Endometrium (tissue), 2 donors: Measurements from ENCODE around the gene CCDC197.

ENCODE experiments used
- FAIRE-seq: peaks from 2 replicates; lab custom pipeline; 2012; peaks lifted over from hg19 to GRCh38; lab: Jason Lieb, UNC
- donor health status: control.
- donor health status: control.

Gene CCDC197

DNA sequence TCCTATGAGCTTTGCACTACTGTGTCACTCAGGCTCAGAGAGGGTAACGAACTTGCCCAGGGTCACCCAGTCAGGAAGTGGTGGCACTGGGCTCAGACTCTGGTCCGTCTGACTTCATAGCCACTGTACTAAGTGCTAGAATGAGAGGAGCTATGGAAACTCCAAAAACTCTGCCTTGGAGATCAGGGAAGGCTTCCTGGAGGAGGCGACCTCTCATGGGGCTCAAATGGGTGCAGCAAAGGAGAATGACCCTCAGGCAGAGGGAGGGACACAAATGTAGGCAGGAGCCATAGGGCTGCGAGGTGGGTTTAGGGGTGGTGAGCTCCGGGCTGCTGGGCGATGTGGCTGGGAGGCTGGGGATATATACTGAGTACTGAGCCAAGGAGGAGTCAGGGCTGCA, 3.2 kb downstream of the CCDC197 start:
- FAIRE-seq: no peak

DNA sequence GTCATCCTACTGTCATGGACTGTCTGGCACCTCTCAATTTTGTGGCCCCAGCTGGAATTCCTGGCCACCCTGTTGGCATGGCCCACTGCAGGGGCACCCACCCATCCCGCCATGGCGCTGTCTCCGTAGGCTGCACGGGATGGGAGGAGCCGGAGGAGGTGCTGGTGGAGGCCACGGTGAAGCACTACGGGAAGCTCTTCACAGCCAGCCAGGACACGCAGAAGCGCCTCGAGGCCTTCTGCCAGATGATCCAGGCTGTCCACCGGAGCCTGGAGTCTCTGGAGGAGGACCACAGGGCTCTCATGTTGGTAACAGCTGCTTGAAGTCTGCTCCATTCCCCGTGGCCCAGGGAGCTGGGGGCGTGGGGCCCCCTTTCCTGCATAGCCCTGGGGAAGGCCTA, 3.9 kb downstream of the CCDC197 start:
- FAIRE-seq: no peak

DNA sequence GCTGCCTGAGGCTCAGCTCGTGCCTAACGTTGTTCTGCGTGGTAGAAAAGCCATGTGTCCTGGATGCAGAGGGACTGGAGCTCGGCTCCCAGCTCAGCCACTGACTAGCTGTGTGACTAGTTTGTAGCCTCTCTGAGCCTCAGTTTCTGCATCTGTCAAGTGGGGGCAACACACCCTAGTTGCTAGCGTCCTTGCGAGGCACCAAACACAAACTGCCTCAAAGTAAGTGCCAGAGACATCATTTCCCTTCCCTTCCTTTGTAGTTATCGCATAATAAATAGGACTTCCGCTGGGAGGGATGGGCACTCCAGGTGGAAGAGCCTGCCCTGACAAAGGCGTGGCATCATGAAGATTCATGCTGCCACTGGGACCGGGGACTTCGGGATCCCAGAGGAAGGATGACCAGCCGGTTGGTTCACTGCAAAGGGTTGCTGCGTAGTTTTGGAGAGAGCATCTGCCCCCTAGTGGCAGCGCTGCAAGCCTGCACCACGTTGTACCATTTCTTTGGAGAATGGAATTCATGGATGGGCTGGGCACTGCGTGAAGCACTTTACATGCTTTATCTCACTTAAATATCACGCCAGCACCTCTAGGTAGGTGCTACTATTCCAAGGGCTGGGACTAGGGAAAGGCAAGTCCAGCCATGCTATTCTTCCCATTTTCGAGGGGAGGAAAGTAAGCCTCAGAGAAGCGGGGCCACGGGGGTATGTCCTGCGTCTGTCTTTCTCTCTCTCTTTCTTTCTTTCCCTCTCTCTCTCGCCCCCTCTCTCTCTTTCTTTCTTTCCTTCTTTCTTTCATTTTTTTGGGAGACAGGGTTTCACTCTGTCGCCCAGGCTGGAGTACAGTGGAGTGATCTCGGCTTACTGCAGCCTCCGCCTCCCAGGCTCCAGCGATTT, 4.6 kb downstream of the CCDC197 start:
- no peak for FAIRE-seq

DNA sequence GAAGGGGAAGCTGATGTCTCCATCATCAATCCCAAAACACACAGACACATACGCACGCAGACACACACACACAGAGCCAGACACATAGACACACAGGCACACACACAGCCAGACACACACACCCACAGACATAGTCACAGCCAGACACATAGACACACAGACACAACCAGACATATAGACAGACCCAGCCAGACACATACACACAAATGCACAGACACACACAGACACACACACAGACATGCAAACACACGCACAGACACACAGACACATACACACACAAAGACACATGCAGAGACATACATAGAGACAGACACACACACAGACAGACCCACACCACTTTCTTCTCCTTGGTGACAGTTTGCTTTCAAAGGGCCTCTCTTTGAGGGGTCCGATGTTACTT, 6.3 kb downstream of the CCDC197 start:
- no peak for FAIRE-seq

DNA sequence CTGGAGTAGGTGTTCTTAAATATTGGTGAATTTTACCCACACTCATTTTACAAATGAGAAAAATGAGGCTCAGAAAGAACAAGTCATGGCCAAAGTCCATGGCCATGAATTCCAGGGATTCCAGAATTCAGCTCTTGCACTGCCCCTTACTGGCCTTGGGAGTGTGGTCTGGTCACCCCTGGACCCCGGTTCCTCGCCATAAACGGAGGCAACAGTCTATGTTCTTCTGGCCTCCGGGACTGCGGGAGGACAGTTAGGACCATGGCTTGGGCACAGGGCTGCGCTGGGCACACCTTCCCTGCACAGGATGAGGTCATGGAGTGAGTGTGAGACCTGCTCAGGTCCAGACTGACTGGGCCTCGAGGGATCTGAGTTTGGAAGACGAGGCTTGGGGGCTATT, 6.9 kb downstream of the CCDC197 start:
- FAIRE-seq: no peak

DNA sequence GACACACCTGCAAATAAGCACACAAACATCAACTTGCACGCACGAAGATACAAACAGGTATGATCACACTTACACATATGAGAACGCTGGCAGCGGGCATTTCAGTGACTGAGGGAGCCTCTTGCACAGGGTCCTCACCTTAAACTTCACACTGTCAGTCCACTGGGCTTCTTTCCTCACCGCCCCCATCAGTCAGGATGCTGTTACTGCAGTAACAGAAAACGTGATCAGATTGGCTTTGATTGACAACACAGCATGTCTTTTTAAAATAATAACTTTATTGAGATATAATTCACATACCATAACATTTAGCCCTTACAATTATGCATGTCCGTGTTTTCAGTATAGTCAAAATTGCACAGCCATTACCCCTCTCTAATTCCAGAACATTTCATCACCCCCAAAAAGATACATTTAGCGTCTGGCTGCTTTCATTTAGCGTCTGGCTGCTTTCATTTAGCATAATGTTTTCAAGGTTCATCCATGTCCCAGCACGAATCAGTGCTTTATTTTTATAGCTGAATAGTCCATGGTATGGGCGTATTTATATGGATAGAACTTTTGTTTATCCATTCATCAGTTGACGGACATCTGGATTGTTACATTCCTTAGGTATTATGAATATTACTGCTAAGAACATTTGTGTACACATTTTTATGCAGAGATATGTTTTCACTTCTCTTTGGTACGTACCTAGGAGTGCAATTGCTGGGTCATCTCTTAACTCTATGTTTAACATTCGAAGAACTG, 8.4 kb downstream of the CCDC197 start:
- FAIRE-seq: no peak

DNA sequence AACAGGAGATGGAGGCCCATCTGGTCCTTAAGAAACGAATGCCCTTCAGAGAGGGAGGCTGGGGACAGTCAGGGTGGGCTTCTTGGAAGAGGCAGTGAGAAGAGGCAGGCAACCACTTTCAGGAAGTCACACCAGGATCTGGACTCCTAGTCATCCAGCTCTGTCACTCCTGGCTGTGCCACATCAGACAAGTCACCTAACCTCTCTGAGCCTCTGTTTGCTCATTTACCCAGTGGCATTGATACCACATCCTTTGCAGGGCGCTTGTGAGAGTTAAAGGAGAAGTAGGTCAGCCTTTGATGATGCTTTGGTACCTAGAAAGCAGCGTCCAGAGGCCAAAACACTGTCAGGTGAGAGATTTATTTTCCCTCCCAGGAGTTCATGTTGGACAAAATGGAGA, 11.1 kb downstream of the CCDC197 start:
- FAIRE-seq: no peak

DNA sequence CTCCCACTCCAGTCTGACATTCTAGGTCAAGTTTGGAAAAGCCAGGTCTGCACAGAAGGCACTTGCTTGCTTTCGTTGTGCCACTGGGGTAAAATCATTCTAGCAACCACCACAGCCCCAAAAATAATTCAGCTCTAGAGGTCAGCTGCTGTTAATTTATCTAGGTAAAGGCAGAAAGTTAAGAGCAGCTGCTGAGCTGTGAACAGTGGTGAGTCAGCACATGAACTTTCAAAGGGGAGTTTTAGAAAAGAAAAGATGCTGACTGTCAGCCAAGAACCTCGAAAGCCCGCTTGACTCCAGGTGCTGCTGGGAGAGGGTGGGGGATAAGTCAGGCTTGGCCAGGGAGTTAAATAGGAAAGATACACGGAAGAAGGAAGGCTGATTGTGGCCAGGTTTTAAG, 12.7 kb downstream of the CCDC197 start:
- FAIRE-seq: no peak

DNA sequence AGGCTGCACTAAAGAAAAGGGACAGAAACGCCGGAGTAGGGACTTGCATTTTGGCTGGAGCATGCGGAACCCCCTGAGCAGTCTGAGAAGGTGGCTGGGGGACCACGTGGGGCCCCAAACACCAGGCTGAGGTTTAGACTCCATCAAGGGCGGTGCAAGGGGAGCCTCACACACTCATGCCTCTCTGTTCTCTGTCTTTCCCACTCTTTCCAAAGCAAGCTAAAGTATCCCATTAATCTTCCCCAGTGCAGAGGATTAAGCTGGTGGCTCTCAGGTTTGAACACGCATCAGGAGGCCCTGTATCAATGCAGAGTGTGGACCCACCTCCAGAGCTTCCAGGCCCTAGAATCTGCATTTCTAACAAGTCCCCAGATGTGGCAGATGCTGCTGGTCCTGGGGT, 13.5 kb downstream of the CCDC197 start:
- no peak for FAIRE-seq

DNA sequence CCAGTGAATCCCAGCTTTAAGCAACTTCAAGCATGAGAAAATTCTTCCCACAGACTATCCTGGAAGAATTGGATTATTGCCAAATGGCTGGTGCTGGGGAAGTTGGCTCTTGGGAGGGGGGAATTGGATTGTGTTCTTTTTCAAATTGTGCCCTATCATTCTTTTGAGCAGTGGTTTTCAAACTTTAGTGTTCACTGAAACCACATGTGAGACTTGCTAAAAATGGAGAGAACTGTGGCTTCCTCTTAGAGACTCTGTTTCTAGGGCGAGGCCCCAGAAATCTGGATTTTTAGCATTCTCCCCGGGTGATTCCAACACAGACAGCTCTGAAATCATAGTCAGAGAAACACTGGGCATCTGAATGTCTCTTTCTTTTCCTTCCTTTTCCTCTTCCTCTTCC, 14.7 kb downstream of the CCDC197 start:
- FAIRE-seq: no peak

DNA sequence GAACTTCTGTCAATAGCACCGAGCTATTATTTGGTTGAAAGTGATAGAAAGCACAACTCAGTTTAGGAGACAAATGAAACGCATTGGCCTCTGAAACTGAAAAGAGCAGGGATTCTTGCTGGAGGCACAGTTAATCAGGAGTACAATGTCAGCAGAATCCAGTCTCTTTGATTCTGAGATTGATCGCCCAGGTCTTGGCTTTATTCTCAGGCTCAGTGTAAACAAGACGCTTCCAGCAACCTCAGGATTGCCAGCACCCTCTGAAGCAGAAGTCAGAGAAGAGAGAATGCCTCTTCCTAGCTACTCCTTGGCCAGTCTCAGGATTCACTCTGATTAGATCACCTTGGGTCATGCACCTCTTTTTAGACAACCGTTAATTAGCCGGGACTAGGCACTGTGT, 17.3 kb downstream of the CCDC197 start:
- FAIRE-seq: no peak

DNA sequence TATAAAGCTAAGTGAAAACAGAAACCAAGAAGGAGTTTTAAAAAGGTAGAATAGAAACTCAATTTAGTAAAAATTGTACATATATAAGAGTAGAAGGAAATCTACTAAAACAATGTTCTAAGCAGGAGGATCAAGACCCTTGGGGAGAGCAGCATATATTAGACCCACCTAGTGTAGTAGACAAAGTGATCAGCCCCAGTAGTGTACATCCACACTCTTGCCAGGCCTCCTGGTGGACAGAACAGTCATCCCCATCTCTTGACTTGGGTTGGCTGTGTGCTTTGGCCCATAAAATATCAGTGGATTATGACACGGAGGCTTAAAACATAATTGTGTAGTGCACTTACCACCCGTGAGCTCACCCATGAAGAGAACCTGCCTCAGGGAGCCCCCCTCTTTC, 18.1 kb downstream of the CCDC197 start:
- no peak for FAIRE-seq

DNA sequence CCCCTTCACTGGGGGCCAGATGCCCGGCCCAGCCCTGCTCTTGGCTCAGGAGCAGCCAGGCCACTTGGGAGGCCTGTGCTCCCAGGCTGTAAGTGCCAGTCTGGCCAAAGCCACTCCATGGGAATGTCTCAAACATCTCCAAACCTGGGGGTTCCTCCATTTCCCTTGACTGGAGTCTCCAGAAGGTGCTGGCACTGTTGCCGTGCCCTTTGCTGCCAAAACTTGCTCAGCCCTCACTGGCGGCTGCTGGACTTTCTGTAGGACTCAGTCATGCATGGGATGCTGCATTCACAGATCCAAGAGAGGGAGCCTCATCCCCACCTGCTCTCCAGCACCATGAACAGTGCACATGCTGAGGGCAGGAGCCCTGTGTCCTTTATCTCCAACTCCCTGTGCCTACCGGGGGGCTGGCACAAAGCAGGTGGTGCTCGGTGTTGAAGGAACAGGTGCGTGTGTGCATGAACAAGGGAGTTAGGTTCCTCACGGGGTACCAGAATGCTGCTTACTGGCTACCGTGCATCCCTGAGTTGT, 19.4 kb downstream of the CCDC197 start:
- FAIRE-seq: no peak

DNA sequence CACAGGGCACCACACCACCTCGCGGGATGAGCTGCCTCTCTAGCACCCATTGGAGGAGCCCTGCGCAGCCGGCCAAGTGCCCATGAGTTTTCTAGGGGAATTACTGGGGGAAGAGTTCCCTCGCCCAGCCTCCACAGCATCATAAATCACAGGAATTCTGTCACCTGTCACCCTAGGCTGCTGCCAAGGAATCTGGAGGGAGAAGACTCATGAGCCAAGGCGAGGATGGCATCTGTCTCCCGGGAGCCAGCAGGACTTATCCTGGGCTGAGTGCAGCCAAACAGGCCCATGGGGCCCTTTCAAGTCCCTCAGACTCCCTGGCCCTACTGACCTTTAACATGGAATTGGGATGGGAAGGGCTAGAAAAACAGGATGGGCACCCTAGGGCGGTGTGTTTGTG, 21.2 kb downstream of the CCDC197 start:
- FAIRE-seq: no peak

DNA sequence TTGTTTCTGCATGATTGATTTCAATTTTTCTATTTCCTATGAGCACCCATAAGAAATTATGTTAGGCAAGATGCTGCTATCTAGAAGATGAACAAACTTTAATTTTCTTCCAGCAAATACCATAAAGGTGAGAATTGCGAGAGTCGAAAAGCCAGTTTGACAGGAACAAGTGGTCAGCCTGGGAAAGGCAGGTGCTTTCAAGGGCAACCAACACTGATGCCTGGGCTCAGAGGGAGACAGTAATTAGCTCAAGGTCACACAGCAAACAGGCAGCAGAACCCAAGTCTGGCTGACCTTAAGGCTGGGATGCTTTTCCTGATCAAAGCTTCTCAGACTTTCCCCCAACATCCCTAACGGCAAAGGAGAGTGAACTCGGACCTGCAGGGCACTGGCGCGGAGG, 22.2 kb downstream of the CCDC197 start:
- no peak for FAIRE-seq

DNA sequence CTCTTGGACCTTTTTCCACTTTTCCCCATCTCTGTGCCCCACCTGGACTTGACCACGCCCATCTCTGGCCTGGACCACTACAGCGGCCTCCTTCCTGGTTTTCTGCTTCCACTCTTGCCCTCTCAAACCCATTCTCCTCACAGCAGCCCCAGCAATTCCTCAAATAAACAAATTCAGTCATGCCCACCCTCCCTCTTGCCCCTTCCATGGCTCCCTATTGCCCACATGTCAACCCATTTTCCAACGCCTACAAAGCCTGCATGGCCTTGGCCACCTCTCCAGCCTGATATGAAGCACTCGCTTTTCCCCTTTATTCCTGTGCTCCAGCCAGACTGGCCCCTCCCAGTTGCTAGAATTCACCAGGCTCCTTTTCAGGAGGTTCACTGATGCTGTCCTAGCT, 23.2 kb downstream of the CCDC197 start:
- no peak for FAIRE-seq

DNA sequence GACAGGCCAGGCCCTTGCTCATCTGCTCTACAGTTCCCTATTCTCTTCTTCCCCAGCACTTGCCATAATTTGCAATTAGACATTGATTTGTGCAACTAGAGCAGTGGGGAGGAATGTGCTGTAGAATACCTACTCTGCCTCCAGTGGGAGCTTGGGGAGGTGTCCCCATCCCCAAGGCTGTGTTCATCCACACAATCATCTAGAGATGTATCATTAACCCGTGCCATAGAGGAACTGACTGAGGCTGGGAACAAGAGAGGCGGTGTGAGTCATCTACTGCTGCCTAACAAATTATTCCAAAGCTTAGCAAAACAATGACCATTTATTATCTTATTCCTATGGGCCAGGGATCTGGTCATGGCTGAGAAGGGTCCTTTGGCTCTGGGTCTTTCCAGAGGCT, 23.9 kb downstream of the CCDC197 start:
- no peak for FAIRE-seq

DNA sequence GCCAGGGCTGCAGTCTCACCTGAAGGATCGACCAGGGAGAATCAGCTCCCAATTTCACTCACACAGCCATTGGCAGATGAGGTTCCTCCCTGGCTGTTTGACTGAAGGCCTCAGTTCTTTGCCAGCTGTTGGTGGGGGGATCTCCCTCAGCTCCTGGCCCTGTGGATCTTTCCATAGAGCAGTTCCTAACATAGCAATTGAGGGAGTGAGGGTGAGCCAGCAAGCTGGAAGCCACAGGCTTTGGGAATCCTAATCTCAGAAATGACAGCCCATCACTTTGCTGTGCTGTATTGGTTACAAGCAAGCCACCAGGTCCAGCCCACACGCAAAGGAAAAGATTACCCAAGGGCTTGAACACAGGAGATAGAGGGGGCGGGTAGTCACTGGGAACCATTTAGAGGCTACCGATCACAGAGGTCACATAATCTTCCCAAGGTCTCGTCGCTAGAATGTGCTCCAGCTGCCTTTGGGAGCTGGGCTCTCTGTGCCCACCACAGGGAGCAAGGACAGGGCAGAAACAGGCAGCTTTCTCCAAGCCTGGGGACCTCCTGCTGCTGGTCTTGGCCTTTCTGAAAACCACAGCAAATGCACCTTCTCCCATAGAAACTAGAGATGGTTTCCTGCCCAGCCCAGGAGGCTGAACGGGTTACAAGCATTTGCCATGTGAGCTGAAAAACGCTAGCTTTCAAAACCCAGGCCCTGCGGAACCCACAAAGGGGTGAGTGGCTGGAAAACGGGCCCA, 24.5 kb downstream of the CCDC197 start:
- FAIRE-seq: no peak

DNA sequence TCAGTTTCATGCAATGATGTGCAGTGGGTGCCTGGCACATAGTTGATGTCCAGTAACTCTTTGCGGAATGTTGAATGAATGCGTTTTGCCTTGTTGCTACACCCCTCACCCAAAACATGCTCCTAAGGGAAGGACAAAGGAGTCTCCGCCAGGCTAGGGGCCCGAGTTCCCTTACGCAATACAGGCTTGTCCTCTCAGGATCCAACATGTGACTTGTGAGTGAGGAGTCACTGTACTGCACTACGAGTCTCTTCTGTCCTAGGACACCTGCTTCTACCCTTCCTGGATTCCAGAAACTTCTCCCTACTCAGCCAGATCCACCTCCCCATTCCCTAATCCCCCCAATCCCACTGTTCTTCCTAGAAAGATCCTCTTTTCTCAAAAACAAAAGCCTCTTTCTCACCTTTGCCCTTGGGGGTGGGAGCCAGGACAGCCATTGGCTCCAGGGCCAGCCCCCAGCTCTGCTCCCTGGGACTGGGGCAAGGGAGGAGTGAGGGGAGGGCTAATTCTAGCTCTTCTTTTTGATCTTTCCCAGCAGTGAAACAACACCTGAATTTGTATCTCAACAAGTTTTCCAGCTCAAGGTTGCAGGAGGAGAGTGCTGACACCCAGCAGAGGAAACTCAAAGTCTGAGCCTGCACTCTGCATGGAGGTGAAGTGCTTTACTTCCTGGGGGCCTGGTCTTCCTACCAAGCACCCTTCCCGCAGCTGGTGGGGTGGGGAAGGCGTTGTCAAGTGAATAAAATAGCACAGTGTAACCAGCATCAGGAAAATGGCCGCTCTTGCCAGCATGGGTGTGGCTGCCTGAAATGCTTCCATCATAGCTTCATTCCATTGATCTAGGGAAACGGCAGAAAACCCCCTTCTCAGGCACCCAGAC, 25.7 kb downstream of the CCDC197 start:
- FAIRE-seq: no peak

DNA sequence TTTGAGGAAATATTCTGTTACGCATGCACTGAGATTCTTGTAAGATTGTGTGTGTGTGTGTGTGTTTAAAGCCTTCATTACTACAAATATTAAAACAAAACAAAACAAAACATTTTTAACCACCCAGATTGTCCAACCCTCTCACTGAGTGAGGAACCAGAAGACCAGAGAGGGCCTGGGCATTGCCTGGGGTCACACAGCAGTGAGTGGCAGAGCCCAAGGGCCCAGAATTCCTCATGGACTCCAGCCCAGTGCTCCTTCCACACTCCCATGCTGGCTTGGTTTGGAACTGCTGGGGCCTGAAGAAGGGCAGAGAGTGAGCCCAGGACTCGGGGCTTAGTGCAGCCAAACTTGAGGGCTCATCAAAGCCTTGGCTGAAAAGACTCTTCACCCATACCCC, 27.4 kb downstream of the CCDC197 start:
- no peak for FAIRE-seq

DNA sequence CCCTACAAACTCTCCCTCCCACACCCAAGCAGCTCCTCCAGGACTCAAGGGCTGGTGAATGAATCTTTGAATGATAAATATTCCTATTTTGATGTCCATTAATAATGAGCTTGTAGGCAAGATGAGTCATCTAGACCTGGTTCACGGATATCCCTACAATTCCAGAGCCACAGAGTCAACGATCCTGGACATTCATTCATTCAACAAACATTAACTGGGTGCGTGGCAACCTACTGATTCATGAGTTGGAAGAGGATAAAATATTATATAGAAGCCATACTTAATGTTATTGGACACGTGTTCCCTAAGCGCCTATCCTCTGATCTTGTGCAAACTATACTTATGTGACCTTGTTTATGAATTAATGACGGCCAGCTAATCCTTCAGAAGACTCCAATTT, 28.6 kb downstream of the CCDC197 start:
- FAIRE-seq: no peak
